Activated naive CD4-positive, alpha-beta T cell treated with anti-CD3 and anti-CD28 coated beads, Interleukin-2, amount 50 U/mL, for 24 hours (primary cell): ENCODE data around the gene PLIN3.
"Not testable (repeated sequence)": the region's sequence is repeated elsewhere in the genome, so short reads cannot be mapped to it uniquely, and the experiment has no call there.

ENCODE experiments used
- H3K27ac Mint-ChIP-seq: one replicate; pipeline ENCODE4 v1.8.0; 2021; ENCODE audit warnings: mild to moderate bottlenecking, mixed read lengths
- H3K27me3 Mint-ChIP-seq: one replicate; pipeline ENCODE4 v1.8.0; 2021; ENCODE audit warnings: mixed read lengths
- H3K36me3 Mint-ChIP-seq: one replicate; pipeline ENCODE4 v1.8.0; 2021; ENCODE audit warnings: mixed read lengths
- H3K4me1 Mint-ChIP-seq: one replicate; pipeline ENCODE4 v1.8.0; 2021; ENCODE audit warnings: mixed read lengths
- H3K4me3 Mint-ChIP-seq: one replicate; pipeline ENCODE4 v1.8.0; 2021; ENCODE audit warnings: mild to moderate bottlenecking, mixed read lengths
- H3K9me3 Mint-ChIP-seq: one replicate; pipeline ENCODE4 v1.8.0; 2021; ENCODE audit warnings: mixed read lengths

The PLIN3 gene

GRCh38 chr19:4811328-4812131 lies 55.9 kb downstream of the PLIN3 start:
- no peak overlapping the region for H3K4me3 Mint-ChIP-seq
- H3K27ac Mint-ChIP-seq: no peak overlapping the region
- no peaks in the 10 kb centered on the region for H3K27me3 Mint-ChIP-seq
- no peaks in the 10 kb centered on the region for H3K9me3 Mint-ChIP-seq
- H3K4me1 Mint-ChIP-seq: peaks cover 24% of the 10 kb centered on the region
- no peaks in the 10 kb centered on the region for H3K36me3 Mint-ChIP-seq

GRCh38 chr19:4807188-4807587 lies 60.3 kb downstream of the PLIN3 start:
- Mint-ChIP-seq H3K36me3 (no peaks in the 10 kb centered on the region), H3K27ac (no peak overlapping the region), H3K4me3 (no peak overlapping the region), H3K27me3 (no peaks in the 10 kb centered on the region), H3K9me3 (no peaks in the 10 kb centered on the region), H3K4me1 (peaks cover 9% of the 10 kb centered on the region)

- H3K4me1 Mint-ChIP-seq: peaks cover 4% of the 10 kb centered on the region
- H3K27ac Mint-ChIP-seq: no peak overlapping the region
- no peaks in the 10 kb centered on the region for H3K9me3 Mint-ChIP-seq
These were observed 61.1 kb downstream of the PLIN3 start for GRCh38 chr19:4806384-4806783.

GRCh38 chr19:4805140-4805539 lies 62.3 kb downstream of the PLIN3 start:
- not testable (repeated sequence) for H3K27ac Mint-ChIP-seq, H3K27me3 Mint-ChIP-seq, H3K36me3 Mint-ChIP-seq, H3K4me3 Mint-ChIP-seq, H3K4me1 Mint-ChIP-seq, H3K9me3 Mint-ChIP-seq

More at GRCh38 chr19:4806384-4806783, 61.1 kb downstream of the PLIN3 start:
- Mint-ChIP-seq H3K36me3 (no peaks in the 10 kb centered on the region), H3K4me3 (no peak overlapping the region), H3K27me3 (no peaks in the 10 kb centered on the region)

- no peak overlapping the region for H3K27ac Mint-ChIP-seq
- no peaks in the 10 kb centered on the region for H3K4me1 Mint-ChIP-seq
- H3K27me3 Mint-ChIP-seq: no peaks in the 10 kb centered on the region
- no peaks in the 10 kb centered on the region for H3K36me3 Mint-ChIP-seq
- H3K9me3 Mint-ChIP-seq: no peaks in the 10 kb centered on the region
- no peak overlapping the region for H3K4me3 Mint-ChIP-seq
These were observed 63.5 kb downstream of the PLIN3 start for GRCh38 chr19:4803736-4804695.

- Mint-ChIP-seq H3K9me3 (no peaks in the 10 kb centered on the region), H3K4me1 (no peaks in the 10 kb centered on the region), H3K27me3 (no peaks in the 10 kb centered on the region), H3K4me3 (no peak overlapping the region), H3K36me3 (no peaks in the 10 kb centered on the region), H3K27ac (no peak overlapping the region)
These were observed 64.8 kb downstream of the PLIN3 start for GRCh38 chr19:4802711-4803110.

- no peak overlapping the region for H3K27ac Mint-ChIP-seq
- H3K4me1 Mint-ChIP-seq: peaks cover 7% of the 10 kb centered on the region
- peaks cover 4% of the 10 kb centered on the region for H3K36me3 Mint-ChIP-seq
- no peaks in the 10 kb centered on the region for H3K27me3 Mint-ChIP-seq
- no peaks in the 10 kb centered on the region for H3K9me3 Mint-ChIP-seq
- H3K4me3 Mint-ChIP-seq: no peak overlapping the region
These were observed 66.3 kb downstream of the PLIN3 start for GRCh38 chr19:4801085-4801619.

- peaks cover 7% of the 10 kb centered on the region for H3K4me1 Mint-ChIP-seq
- H3K4me3 Mint-ChIP-seq: no peak overlapping the region
- peaks cover 4% of the 10 kb centered on the region for H3K36me3 Mint-ChIP-seq
- H3K9me3 Mint-ChIP-seq: no peaks in the 10 kb centered on the region
- no peaks in the 10 kb centered on the region for H3K27me3 Mint-ChIP-seq
- no peak overlapping the region for H3K27ac Mint-ChIP-seq
These were observed 66.8 kb downstream of the PLIN3 start for GRCh38 chr19:4800591-4801081.

GRCh38 chr19:4795400-4795799 lies 72.1 kb downstream of the PLIN3 start:
- peaks cover 5% of the 10 kb centered on the region for H3K36me3 Mint-ChIP-seq

GRCh38 chr19:4794971-4795370 lies 72.5 kb downstream of the PLIN3 start:
- Mint-ChIP-seq H3K27me3 (no peaks in the 10 kb centered on the region), H3K4me3 (peak overlapping the region; percentile 60), H3K27ac (no peak overlapping the region), H3K36me3 (peaks cover 5% of the 10 kb centered on the region), H3K4me1 (peaks cover 33% of the 10 kb centered on the region), H3K9me3 (no peaks in the 10 kb centered on the region)

More at GRCh38 chr19:4795400-4795799, 72.1 kb downstream of the PLIN3 start:
- peak overlapping the region; percentile 55 for H3K4me3 Mint-ChIP-seq
- H3K27me3 Mint-ChIP-seq: no peaks in the 10 kb centered on the region
- H3K27ac Mint-ChIP-seq: peak overlapping the region; percentile 14
- H3K9me3 Mint-ChIP-seq: no peaks in the 10 kb centered on the region
- H3K4me1 Mint-ChIP-seq: peaks cover 33% of the 10 kb centered on the region

- H3K27me3 Mint-ChIP-seq, H3K9me3 Mint-ChIP-seq, H3K36me3 Mint-ChIP-seq: not testable (repeated sequence)
- Mint-ChIP-seq H3K4me3 (peak overlapping the region; percentile 92), H3K27ac (peak overlapping the region; percentile 23), H3K4me1 (peaks cover 33% of the 10 kb centered on the region)
These were observed 74.2 kb downstream of the PLIN3 start for GRCh38 chr19:4793278-4793677.

- Mint-ChIP-seq H3K27ac (peak overlapping the region; percentile 46), H3K4me1 (peaks cover 33% of the 10 kb centered on the region), H3K4me3 (peak overlapping the region; percentile 92)
- H3K27me3 Mint-ChIP-seq, H3K9me3 Mint-ChIP-seq, H3K36me3 Mint-ChIP-seq: not testable (repeated sequence)
These were observed 74.6 kb downstream of the PLIN3 start for GRCh38 chr19:4792866-4793195.

GRCh38 chr19:4792019-4792865 lies 75.2 kb downstream of the PLIN3 start:
- Mint-ChIP-seq H3K27ac (peak overlapping the region; percentile 46), H3K4me3 (peak overlapping the region; percentile 92), H3K4me1 (peaks cover 33% of the 10 kb centered on the region)
- not testable (repeated sequence) for H3K27me3 Mint-ChIP-seq, H3K9me3 Mint-ChIP-seq, H3K36me3 Mint-ChIP-seq

- Mint-ChIP-seq H3K4me3 (peak within 1 kb of the TSS; percentile 92), H3K36me3 (peaks cover 1% of the 10 kb centered on the region), H3K9me3 (no peaks in the 10 kb centered on the region), H3K4me1 (peaks cover 28% of the 10 kb centered on the region), H3K27me3 (no peaks in the 10 kb centered on the region), H3K27ac (peak within 1 kb of the TSS; percentile 89)
These were observed 76.1 kb downstream of the PLIN3 start, which contains the start of gene FEM1A for GRCh38 chr19:4791183-4792018. Gene FEM1A (plus strand): TSS chr19:4791734. CDS start chr19:4791855, 121 bp downstream.
